Muscle layer of duodenum (tissue), 2 donors: ENCODE data around the gene EIF4E2.
A peak's percentile ranks its signal among the peaks of the same experiment; 100 is the strongest.

ENCODE experiments used
- H3K27ac ChIP-seq: one replicate; pipeline ENCODE4 v1.7.0; 2013; ENCODE audit warnings: mild to moderate bottlenecking, low read length
- H3K27me3 ChIP-seq: one replicate; pipeline ENCODE4 v1.7.0; 2013; ENCODE audit warnings: low read depth, mild to moderate bottlenecking, control low read depth, low read length
- H3K36me3 ChIP-seq, 2 donors: one replicate each; pipeline ENCODE4 v1.7.0; 2013; ENCODE audit warnings: low read length in 2 of 2, control low read depth in 1 of 2, mild to moderate bottlenecking in 1 of 2; ENCODE audit not compliant: insufficient read depth in 2 of 2, control insufficient read depth in 1 of 2
- H3K4me1 ChIP-seq, 2 donors: one replicate each; pipeline ENCODE4 v1.7.0; 2013; ENCODE audit warnings: low read length in 2 of 2, mild to moderate bottlenecking in 2 of 2, control low read depth in 1 of 2, moderate library complexity in 1 of 2; ENCODE audit not compliant: insufficient read depth in 2 of 2, control insufficient read depth in 1 of 2
- H3K4me3 ChIP-seq, 2 donors: one replicate each; pipeline ENCODE4 v1.7.0; 2013; ENCODE audit warnings: low read length in 2 of 2, low read depth in 1 of 2, mild to moderate bottlenecking in 1 of 2
- H3K9me3 ChIP-seq, 2 donors: one replicate each; pipeline ENCODE4 v1.7.0; 2013; ENCODE audit warnings: low read length in 2 of 2, control low read depth in 1 of 2, mild to moderate bottlenecking in 1 of 2; ENCODE audit not compliant: control insufficient read depth in 1 of 2
- donor health status: healthy.

The EIF4E2 gene, protein sequence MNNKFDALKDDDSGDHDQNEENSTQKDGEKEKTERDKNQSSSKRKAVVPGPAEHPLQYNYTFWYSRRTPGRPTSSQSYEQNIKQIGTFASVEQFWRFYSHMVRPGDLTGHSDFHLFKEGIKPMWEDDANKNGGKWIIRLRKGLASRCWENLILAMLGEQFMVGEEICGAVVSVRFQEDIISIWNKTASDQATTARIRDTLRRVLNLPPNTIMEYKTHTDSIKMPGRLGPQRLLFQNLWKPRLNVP

GRCh38 chr2:232550354-232551249, at the start of gene EIF4E2, which contains the start of gene TIGD1:
EIF4E2 (plus strand) TSS chr2:232550689; CDS start chr2:232550725, 36 bp downstream.
TIGD1 (minus strand) TSS chr2:232550557; CDS start chr2:232549882, 675 bp downstream.
- Histone ChIP-seq H3K27me3 (no peaks in the 10 kb centered on the region), H3K4me3 (peak within 1 kb of the TSS; percentile 87 to 88), H3K9me3 (no peaks in the 10 kb centered on the region), H3K36me3 (peaks cover 3 to 6% of the 10 kb centered on the region in 2 donors), H3K4me1 (peaks cover 0 to 23% of the 10 kb centered on the region in 2 donors), H3K27ac (peak within 1 kb of the TSS; percentile 92)

DNA sequence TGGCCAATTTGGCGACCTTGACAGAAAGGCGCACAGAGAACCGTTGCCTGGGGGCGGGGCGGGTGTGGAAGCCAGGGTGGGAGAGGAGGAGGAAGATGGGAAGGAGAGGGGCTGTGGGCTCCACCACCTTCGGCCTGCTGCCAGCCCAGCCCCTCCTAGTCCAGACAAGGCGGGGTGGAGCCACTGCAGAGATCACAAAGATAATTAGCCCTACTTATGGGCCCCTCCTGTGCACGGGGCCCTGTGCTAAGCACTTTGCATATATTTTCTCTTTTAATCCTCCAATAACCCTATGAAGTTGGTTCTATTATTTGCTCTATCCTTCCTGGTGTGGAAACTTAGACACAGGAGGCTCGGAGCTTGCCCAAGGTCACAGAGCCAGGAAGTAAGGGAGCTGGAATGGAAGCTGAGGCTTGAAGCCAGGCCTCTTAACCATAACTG, 49.1 kb upstream of the EIF4E2 start:
- peaks cover 0 to 9% of the 10 kb centered on the region in 2 donors for H3K4me1 ChIP-seq
- H3K4me3 ChIP-seq, result no peak overlapping the region
- H3K27ac ChIP-seq, result no peak overlapping the region
- no peaks in the 10 kb centered on the region for H3K9me3 ChIP-seq
- peaks cover 21% of the 10 kb centered on the region for H3K27me3 ChIP-seq
- no peaks in the 10 kb centered on the region for H3K36me3 ChIP-seq

DNA sequence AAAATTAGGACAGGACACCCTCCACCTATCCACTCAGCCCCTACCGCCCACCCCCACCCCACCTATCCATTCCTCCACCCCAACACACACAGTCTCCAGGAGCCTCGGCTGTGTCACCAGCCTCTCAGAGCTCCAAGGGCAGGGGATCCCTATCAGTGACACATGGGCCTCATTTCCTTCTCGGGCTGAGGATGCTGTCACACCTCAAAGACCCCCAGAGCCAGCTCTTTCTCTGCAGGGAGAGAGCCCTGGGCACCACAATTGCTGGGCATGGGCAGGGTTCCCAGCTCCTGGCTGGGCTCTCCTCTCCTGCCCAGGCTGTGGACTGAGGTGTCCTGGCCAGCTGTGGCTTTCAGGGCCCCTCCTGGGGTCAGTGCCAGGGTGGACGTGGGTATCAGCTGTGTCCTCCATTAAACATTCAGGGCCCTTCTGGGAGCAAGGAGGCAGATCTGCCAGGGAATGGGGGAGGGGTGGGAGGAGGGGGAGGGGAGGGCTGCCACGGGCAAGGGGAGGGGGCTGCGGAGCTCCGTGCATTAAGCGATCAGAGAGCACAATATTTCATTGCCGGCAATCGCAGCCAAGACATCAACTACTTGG, 48.6 kb upstream of the EIF4E2 start:
- no peak overlapping the region for H3K4me3 ChIP-seq
- no peaks in the 10 kb centered on the region for H3K9me3 ChIP-seq
- peaks cover 0 to 9% of the 10 kb centered on the region in 2 donors for H3K4me1 ChIP-seq
- H3K36me3 ChIP-seq, result no peaks in the 10 kb centered on the region
- H3K27ac ChIP-seq, result no peak overlapping the region
- peaks cover 21% of the 10 kb centered on the region for H3K27me3 ChIP-seq

DNA sequence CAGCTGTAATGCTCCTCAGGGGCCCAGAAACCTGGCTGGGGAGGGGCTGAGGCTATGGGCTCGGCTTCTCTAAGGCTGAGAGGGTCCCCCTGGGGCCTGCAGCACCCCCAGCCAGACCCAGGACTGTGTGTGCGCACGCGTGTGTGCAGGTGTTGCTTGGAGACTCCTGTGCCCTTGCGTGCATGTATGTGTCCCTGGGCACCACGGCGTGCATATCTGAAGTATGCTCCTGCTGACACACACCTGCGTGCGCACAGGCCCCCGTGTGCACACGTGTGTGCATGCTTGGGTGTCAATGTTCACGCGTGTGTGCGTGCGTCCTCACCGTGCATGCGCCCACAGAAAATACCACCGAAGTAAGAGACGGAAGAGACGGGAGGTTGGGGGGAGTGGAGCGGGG, 48.0 kb upstream of the EIF4E2 start:
- Histone ChIP-seq H3K9me3 (no peaks in the 10 kb centered on the region), H3K4me3 (no peak overlapping the region), H3K36me3 (no peaks in the 10 kb centered on the region), H3K27ac (no peak overlapping the region), H3K27me3 (peaks cover 21% of the 10 kb centered on the region), H3K4me1 (peaks cover 0 to 9% of the 10 kb centered on the region in 2 donors)

- Histone ChIP-seq H3K4me1 (peaks cover 0 to 9% of the 10 kb centered on the region in 2 donors), H3K4me3 (peak overlapping the region in 1 of 2 donors; percentile 63), H3K27ac (no peak overlapping the region), H3K36me3 (no peaks in the 10 kb centered on the region), H3K27me3 (peaks cover 21% of the 10 kb centered on the region), H3K9me3 (no peaks in the 10 kb centered on the region)
Measured at GRCh38 chr2:232502911-232503808, 47.3 kb upstream of the EIF4E2 start.

DNA sequence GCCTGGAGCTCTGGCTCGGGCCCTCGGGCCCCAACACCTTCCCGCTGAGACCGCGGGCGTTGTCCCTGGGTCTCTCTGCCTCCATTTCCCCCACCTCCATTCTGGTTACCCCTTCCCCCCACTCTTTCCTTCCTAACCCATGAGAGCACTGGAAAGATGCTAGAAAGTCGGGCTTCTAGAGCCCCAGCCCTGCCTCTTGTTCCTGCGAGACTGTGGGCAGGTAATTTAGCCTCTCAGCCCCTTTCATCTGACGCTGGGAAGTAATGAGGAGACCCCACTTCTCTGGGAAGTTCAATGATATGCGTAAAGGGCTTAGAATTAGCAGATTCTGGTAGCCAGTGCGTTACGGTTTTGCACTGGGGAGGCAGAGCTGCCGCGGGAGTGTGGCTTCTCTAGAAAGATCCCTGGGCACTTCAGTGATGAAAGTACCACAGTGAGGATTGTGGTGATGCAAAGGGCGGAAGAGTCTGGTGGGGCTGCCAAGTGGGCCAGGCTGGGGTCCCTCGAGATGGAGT, 46.6 kb upstream of the EIF4E2 start:
- Histone ChIP-seq H3K27ac (no peak overlapping the region), H3K27me3 (peaks cover 21% of the 10 kb centered on the region), H3K36me3 (no peaks in the 10 kb centered on the region), H3K9me3 (no peaks in the 10 kb centered on the region), H3K4me1 (peaks cover 0 to 9% of the 10 kb centered on the region in 2 donors), H3K4me3 (peak overlapping the region in 1 of 2 donors; percentile 63)

GRCh38 chr2:232504438-232504837, 46.1 kb upstream of the EIF4E2 start:
- H3K27ac ChIP-seq, result no peak overlapping the region
- peaks cover 0 to 9% of the 10 kb centered on the region in 2 donors for H3K4me1 ChIP-seq
- H3K4me3 ChIP-seq, result no peak overlapping the region
- peaks cover 21% of the 10 kb centered on the region for H3K27me3 ChIP-seq
- H3K36me3 ChIP-seq, result no peaks in the 10 kb centered on the region
- H3K9me3 ChIP-seq, result no peaks in the 10 kb centered on the region

DNA sequence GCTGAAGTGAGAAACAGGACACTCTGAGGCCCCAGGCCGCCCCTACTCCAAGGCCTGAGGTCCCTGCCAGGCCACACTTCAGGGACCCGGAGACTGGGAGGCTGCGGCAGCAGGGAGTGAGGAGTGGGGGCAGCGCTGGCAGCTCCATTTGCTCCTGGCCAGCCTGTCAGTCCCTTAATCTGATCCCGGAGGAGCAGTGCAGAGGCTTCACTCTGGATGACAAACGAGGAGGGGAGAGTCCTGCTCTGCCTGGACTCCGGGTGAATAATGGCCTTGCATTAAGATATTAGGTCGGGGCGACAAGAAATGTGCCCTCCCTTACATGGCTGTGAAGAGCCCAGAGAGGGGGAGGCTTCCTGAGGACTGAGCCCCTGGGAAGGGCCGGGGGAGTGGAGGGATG, 44.6 kb upstream of the EIF4E2 start:
- Histone ChIP-seq H3K36me3 (no peaks in the 10 kb centered on the region), H3K27me3 (peaks cover 21% of the 10 kb centered on the region), H3K4me1 (peaks cover 0 to 9% of the 10 kb centered on the region in 2 donors), H3K4me3 (no peak overlapping the region), H3K27ac (no peak overlapping the region), H3K9me3 (no peaks in the 10 kb centered on the region)

GRCh38 chr2:232506709-232507108, 43.8 kb upstream of the EIF4E2 start:
- peaks cover 0 to 9% of the 10 kb centered on the region in 2 donors for H3K4me1 ChIP-seq

DNA sequence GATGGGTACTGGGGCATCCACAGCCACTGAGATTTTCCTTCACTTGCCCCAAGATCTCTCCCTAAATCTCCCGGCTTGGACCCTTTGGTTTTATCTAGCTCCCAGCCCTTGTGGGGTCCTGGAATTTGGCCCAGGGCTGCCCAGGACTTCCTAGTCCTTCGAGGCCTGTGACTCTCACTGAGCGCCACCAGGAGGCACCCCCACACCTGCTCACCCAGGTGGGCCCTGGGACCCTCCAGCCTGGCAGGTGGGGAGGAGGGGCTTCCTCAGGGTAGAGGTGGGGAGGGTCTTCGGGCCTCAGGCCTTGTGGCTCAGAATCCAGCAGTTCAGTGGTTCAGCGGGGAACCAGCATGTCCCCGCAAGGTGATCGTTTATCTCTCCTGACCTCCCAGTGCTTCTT, 42.2 kb upstream of the EIF4E2 start:
- no peaks in the 10 kb centered on the region for H3K9me3 ChIP-seq
- H3K27ac ChIP-seq, result no peak overlapping the region
- H3K36me3 ChIP-seq, result no peaks in the 10 kb centered on the region
- no peak overlapping the region for H3K4me3 ChIP-seq
- peaks cover 20% of the 10 kb centered on the region for H3K27me3 ChIP-seq
- H3K4me1 ChIP-seq, result no peaks in the 10 kb centered on the region

More at GRCh38 chr2:232506709-232507108, 43.8 kb upstream of the EIF4E2 start:
- no peak overlapping the region for H3K27ac ChIP-seq
- H3K27me3 ChIP-seq, result peaks cover 21% of the 10 kb centered on the region
- H3K9me3 ChIP-seq, result no peaks in the 10 kb centered on the region
- H3K36me3 ChIP-seq, result no peaks in the 10 kb centered on the region
- no peak overlapping the region for H3K4me3 ChIP-seq
